ENCODE data around the gene ZNF664. TPM values are rescaled to one million over a fixed set of nuclear protein-coding genes. Genes with fewer than 3 reads are reported as not detected.

The ZNF664 gene
- total RNA-seq (2012; rRNA removed) (32.6 and 36.7 TPM in 2 replicates), polyA plus RNA-seq (2012; rRNA removed) (24.6 and 29.9 TPM in 2 replicates), Bru-seq, nascent RNA (percentile 85 among the genes with signal in this experiment), BruChase-seq, experiment 1, labeled RNA remaining after a 6-hour chase (percentile 99 among the genes with signal in this experiment), BruChase-seq, experiment 2, labeled RNA remaining after a 2-hour chase (percentile 98 among the genes with signal in this experiment)
- polyA plus RNA-seq (2012; cell fraction: cytosol; rRNA removed): 14.0 and 16.7 TPM in 2 replicates
- polyA plus RNA-seq (2012; cell fraction: nucleus; rRNA removed; ENCODE audit: low replicate concordance): 9.3 and 24.8 TPM in 2 replicates
- long read RNA-seq, partial matches to known transcripts: 0 of 2 reads
- long read RNA-seq, other reads (novel, unspliced or antisense): 1 of 2 reads

GRCh38 chr12:123972457-123973401, at the start of gene ZNF664, which contains the start of gene CCDC92:
ZNF664 (plus strand) TSS chr12:123973215; CDS start chr12:124012145, 38,930 bp downstream.
CCDC92 (minus strand) TSS chr12:123972831; CDS start chr12:123944305, 28,526 bp downstream.
- H3K9ac ChIP-seq (ENCODE audit: low read depth, low read length): peak within 1 kb of the TSS; percentile 61
- no peak within 1 kb of the TSS for H3K18ac ChIP-seq (ENCODE audit: low read depth, low read length)
- H4K91ac ChIP-seq (ENCODE audit: insufficient read depth, low read depth, low read length): peak within 1 kb of the TSS; percentile 28; the same call in 1 of the 2 replicates
- H3K27ac ChIP-seq (ENCODE audit: insufficient read depth, low read length): peak within 1 kb of the TSS; percentile 72
- H2AK9ac ChIP-seq (replicated peaks; ENCODE audit: low read depth, low read length, poor library complexity): peak within 1 kb of the TSS; percentile 84
- H3K23ac ChIP-seq (ENCODE audit: low read depth, low read length): peak within 1 kb of the TSS; percentile 94
- no peak within 1 kb of the TSS; the same call in 2 of the 3 replicates for H2BK15ac ChIP-seq (ENCODE audit: low read depth, low read length)
- peak within 1 kb of the TSS in 1 of 2 experiments; percentile 17; a peak in 1 of 4 replicates for H4K8ac ChIP-seq (ENCODE audit: low read depth in 2 of 2, low read length in 2 of 2)
- ChIA-PET CTCF (no interaction called here), POLR2A (ENCODE audit: unreplicated experiment) (interaction anchor here (1.0 kb wide), 1 partner anchor 211 kb away, joined by 3 read pairs; the partner anchor contains the start of gene DNAH10)
- peak within 1 kb of the TSS; percentile 64; the same call in 1 of the 2 replicates for H3K56ac ChIP-seq (ENCODE audit: extremely low read depth, insufficient read depth, low read length)
- dilution Hi-C loops (cut with HindIII; ENCODE audit: low sequenced_read_pairs, unreplicated experiment) (no loop called here), in situ Hi-C loops (cut with MboI; ENCODE audit: low sequenced_read_pairs) (no loop called here), intact Hi-C loops (cut with micrococcal nuclease) (loop anchor here (5.0 kb wide), 1 partner anchor 60 kb away; no protein-coding TSS in a partner anchor)
- no TSS peak for BruUV-seq (replicated peaks)
- H3K4me1 ChIP-seq (ENCODE audit: control insufficient read depth, insufficient read depth, low read length): peaks cover 4% of the 10 kb centered on the region
- peak within 1 kb of the TSS; percentile 91 for H3K4me2 ChIP-seq (ENCODE audit: low read depth, low read length)
- H3K14ac ChIP-seq (replicated peaks; ENCODE audit: low read depth, low read length): peak within 1 kb of the TSS; percentile 84
- H3K9me1 ChIP-seq (ENCODE audit: insufficient read depth, low read length): no peaks in the 10 kb centered on the region
- H4K5ac ChIP-seq (ENCODE audit: low read depth, low read length): peak within 1 kb of the TSS; percentile 7; the same call in 1 of the 2 replicates
- peak within 1 kb of the TSS; percentile 94 for H3K4me3 ChIP-seq (ENCODE audit: insufficient read depth, low read depth, low read length)
- H2AK5ac ChIP-seq (ENCODE audit: low read depth, low read length): no peak within 1 kb of the TSS
- H3K27me3 ChIP-seq (ENCODE audit: control insufficient read depth, insufficient read depth, low read length): no peaks in the 10 kb centered on the region
- H3K4ac ChIP-seq (ENCODE audit: low read depth, low read length): peak within 1 kb of the TSS; percentile 72
- peaks cover 6% of the 10 kb centered on the region for H3K36me3 ChIP-seq (ENCODE audit: control insufficient read depth, insufficient read depth, low read length)
- peak; percentile 86 for ATAC-seq (ENCODE audit: low read depth)
- peaks cover 11 to 49% of the 10 kb centered on the region in 2 experiments for H3K79me1 ChIP-seq (ENCODE audit: low read depth in 1 of 2, low read length in 2 of 2)
- no peak within 1 kb of the TSS for H2BK20ac ChIP-seq (ENCODE audit: low read depth, low read length)
- H4K20me1 ChIP-seq (ENCODE audit: insufficient read depth, low read length): peaks cover 4% of the 10 kb centered on the region; the same call in 1 of the 2 replicates
- peak within 1 kb of the TSS; percentile 91 for H2AFZ ChIP-seq (replicated peaks; ENCODE audit: low read length, poor library complexity)
- 0% methylated on average over 38 of the region's 138 CpGs; no CpG with 5 or more reads in 1 of the 2 experiments for WGBS, 2 experiments (ENCODE audit: extremely low coverage in 2 of 2, insufficient read length in 1 of 2)
- no peaks in the 10 kb centered on the region for H3K9me3 ChIP-seq (ENCODE audit: control insufficient read depth, insufficient read depth, low read length)
- H2BK5ac ChIP-seq (ENCODE audit: low read depth, low read length, poor library complexity, severe bottlenecking): peak within 1 kb of the TSS; percentile 22
- DNase-seq: peak; percentile 90
- H2BK120ac ChIP-seq (ENCODE audit: low read depth, low read length): peak within 1 kb of the TSS; percentile 15
- TF ChIP-seq POLR2A (IDR thresholded peaks at IDR 0.05; ENCODE audit: low read depth, low read length): peak; percentile 57; the same call in 1 of the 2 replicates
- TF ChIP-seq RFX5 (IDR thresholded peaks at IDR 0.05; ENCODE audit: low read depth, low read length): no peak
- TF ChIP-seq MAZ (IDR thresholded peaks at IDR 0.05; ENCODE audit: borderline replicate concordance, low read depth, low read length): peak; percentile 94
- TF ChIP-seq NFE2L2 (IDR thresholded peaks at IDR 0.05; ENCODE audit: low read depth, low read length): no peak
- 0 out of 2 replicates have a peak, but pooled peaks have one; percentile 18 for TF ChIP-seq RAD21 (IDR thresholded peaks at IDR 0.05; ENCODE audit: low read length)
- TF ChIP-seq BHLHE40 (IDR thresholded peaks at IDR 0.05; ENCODE audit: low read depth, low read length): peak; percentile 32; the same call in 1 of the 2 replicates
- no peak for TF ChIP-seq RCOR1 (IDR thresholded peaks at IDR 0.05; ENCODE audit: insufficient replicate concordance, low read length)
- no peak for TF ChIP-seq ELK1 (IDR thresholded peaks at IDR 0.05; ENCODE audit: borderline replicate concordance, low read depth, low read length)
- TF ChIP-seq CEBPB (IDR thresholded peaks at IDR 0.05; ENCODE audit: low read depth, low read length): no peak
- no peak for TF ChIP-seq USF2 (IDR thresholded peaks at IDR 0.05; ENCODE audit: low read depth, low read length)
- peak; percentile 29 for TF ChIP-seq SMC3 (IDR thresholded peaks at IDR 0.05; ENCODE audit: low read depth, low read length)
- TF ChIP-seq CHD1 (IDR thresholded peaks at IDR 0.05; ENCODE audit: low read depth, low read length): no peak

Measured in IMR-90 (cell line).